Thyroid gland (tissue), 4 donors: ENCODE results near the gene APLP2. TPM values are rescaled to one million over a fixed set of nuclear protein-coding genes. Genes with fewer than 3 reads are reported as not detected.

Experiments
- DNase-seq, 2 donors: peaks; one replicate each; pipeline ENCODE4 v3.0.0-alpha.2; 2019
- H3K27ac ChIP-seq, 3 donors: fragments of 200-600 bp; sonication (generic); 1 replicate in 2 of 3; 2 replicates in 1 of 3; pipeline ENCODE4 v1.5.1; 2016 to 2019; ENCODE audit warnings: mild to moderate bottlenecking in 1 of 3, moderate library complexity in 1 of 3
- H3K27me3 ChIP-seq: fragments of 200-600 bp; sonication (generic); one replicate; pipeline ENCODE4 v1.5.1; 2019
- H3K36me3 ChIP-seq, 2 donors: fragments of 200-600 bp; sonication (generic); one replicate each; pipeline ENCODE4 v1.5.1; 2016 to 2019
- H3K4me1 ChIP-seq, 2 donors: fragments of 200-600 bp; sonication (generic); one replicate each; pipeline ENCODE4 v1.5.1; 2017 to 2019
- H3K4me3 ChIP-seq, 3 donors: fragments of 200-600 bp; sonication (generic); replicated peaks in 1 of 3; 1 replicate in 2 of 3; 2 replicates in 1 of 3; pipeline ENCODE4 v1.5.1; 2016; ENCODE audit warnings: mild to moderate bottlenecking in 1 of 3
- H3K9me3 ChIP-seq: fragments of 200-600 bp; sonication (generic); one replicate; pipeline ENCODE4 v1.5.1; 2017
- CTCF ChIP-seq, 6 experiments: fragments of 200-600 bp in 3 of 6; fragments of 450-650 bp in 3 of 6; sonication (generic) in 3 of 6; IDR thresholded peaks; one replicate each; pipeline ENCODE4 v1.5.1; 2016 to 2019; ENCODE audit warnings: antibody characterized with exemption in 6 of 6, mild to moderate bottlenecking in 2 of 6, inconsistent platforms in 1 of 6, moderate library complexity in 1 of 6
- POLR2A ChIP-seq, 2 donors: fragments of 450-650 bp; IDR thresholded peaks; one replicate each; pipeline ENCODE4 v1.6.1; 2017; ENCODE audit warnings: antibody characterized with exemption in 2 of 2, mild to moderate bottlenecking in 2 of 2, moderate library complexity in 1 of 2
- WGBS, 2 donors: methylation state at CpG; one replicate each; pipeline ENCODE4 v1.1.5; 2017; 5-methylcytosine and 5-hydroxymethylcytosine counted together
- intact Hi-C: fragments of 100-400 bp; cut with DNase I; formaldehyde crosslinking; loops from one replicate; pipeline ENCODE4 v1.15.1; 2023
- total RNA-seq, 4 donors: library from RNA; depleted of rRNA; stranded (reverse); fragments of >200 nt; gene quantifications; one replicate each; pipeline ENCODE4 v1.2.3, GENCODE V29; 2016

Gene APLP2
- total RNA-seq, 4 donors from 2014 or later: 782 to 1,078 (median 902) TPM

DNA sequence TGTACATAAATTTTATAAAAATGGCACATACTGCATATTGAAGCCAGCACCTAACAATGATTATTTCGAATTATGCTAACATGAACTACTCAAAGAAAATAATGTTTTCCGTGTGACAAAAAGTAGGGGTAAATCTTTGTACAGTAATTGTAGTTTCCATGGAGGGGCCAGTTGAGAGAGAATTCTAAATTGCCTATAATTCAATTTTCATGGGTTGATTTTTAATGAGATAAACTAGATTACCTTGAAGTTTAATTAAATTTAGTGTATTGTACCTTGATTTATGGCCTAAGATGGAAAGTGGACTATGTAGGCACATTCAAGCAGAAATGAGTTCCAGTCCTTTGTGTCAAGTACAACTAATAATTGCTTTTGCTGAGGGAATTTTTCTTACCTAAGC lies 5.0 kb downstream of the APLP2 start:
- Histone ChIP-seq H3K36me3 (no peaks in the 10 kb centered on the region), H3K4me1 (peaks cover 33 to 46% of the 10 kb centered on the region in 2 donors), H3K9me3 (no peaks in the 10 kb centered on the region), H3K27me3 (no peaks in the 10 kb centered on the region), H3K4me3 (no peak overlapping the region), H3K27ac (no peak overlapping the region)
- WGBS, 2 donors: 97 to 99% methylated on average over 2 of the region's 2 CpGs
- no peak for TF ChIP-seq POLR2A (IDR thresholded peaks at IDR 0.05)
- TF ChIP-seq CTCF (IDR thresholded peaks at IDR 0.05): no peak
- no peak for DNase-seq
- intact Hi-C loops: loop anchor here (10.0 kb wide), 1 partner anchor 50 kb away; no protein-coding TSS in a partner anchor

DNA sequence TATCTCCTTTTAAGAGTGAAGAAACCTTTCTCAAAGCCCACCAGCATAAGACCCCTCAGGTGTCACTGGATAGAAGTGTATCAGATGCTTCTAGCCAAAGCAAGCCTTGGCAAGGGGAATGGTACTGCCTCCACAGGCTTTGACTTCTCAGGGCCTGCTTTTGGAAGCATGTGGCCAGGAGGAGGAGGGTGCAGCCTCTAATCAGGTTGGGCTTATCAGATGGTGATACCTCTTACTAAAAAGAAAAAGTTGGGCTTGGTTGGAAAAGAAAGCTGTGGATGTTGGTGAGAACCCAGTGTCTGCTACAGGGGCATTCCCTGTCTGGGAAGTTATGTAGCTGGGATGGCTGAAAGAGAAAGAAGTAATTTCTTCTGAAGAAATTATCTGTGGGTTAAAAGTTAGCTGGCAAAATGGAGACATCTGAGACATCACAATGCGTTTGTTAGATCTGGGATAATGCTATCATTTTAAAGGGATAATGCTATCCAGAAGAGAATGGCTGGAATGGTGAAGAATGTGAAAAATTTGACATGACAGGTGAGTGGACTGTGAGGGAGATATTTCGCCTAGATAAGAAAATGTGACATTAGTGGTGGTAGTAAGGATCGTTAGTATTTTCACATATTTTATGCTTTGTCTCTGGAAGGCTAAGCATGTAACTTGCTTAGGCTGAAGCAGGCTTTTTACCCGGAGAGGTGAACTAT lies 7.2 kb downstream of the APLP2 start:
- Histone ChIP-seq H3K27ac (peak overlapping the region; percentile 15 to 63 (median 32)), H3K9me3 (no peaks in the 10 kb centered on the region), H3K4me3 (no peak overlapping the region), H3K27me3 (no peaks in the 10 kb centered on the region), H3K4me1 (peaks cover 30 to 37% of the 10 kb centered on the region in 2 donors), H3K36me3 (no peaks in the 10 kb centered on the region)
- intact Hi-C loops: loop anchor here (10.0 kb wide), 1 partner anchor 48 kb away; no protein-coding TSS in a partner anchor
- DNase-seq: peak in 1 of 2 donors; percentile 26
- WGBS, 2 donors: 55 to 63% methylated on average over 4 of the region's 4 CpGs
- TF ChIP-seq POLR2A (IDR thresholded peaks at IDR 0.05) (no peak), CTCF (IDR thresholded peaks at IDR 0.05) (no peak)

- Histone ChIP-seq H3K36me3 (no peaks in the 10 kb centered on the region), H3K9me3 (no peaks in the 10 kb centered on the region), H3K4me1 (peaks cover 27 to 32% of the 10 kb centered on the region in 2 donors), H3K4me3 (no peak overlapping the region), H3K27me3 (no peaks in the 10 kb centered on the region), H3K27ac (peak overlapping the region; percentile 11 to 63 (median 13))
- TF ChIP-seq POLR2A (IDR thresholded peaks at IDR 0.05): no peak
- peak in 1 of 6 experiments; percentile 3 for TF ChIP-seq CTCF (IDR thresholded peaks at IDR 0.05)
- no peak for DNase-seq
- intact Hi-C loops: loop anchor here (10.0 kb wide), 1 partner anchor 47 kb away; no protein-coding TSS in a partner anchor
Measured at GRCh38 chr11:130077671-130078070, 8.0 kb downstream of the APLP2 start.

DNA sequence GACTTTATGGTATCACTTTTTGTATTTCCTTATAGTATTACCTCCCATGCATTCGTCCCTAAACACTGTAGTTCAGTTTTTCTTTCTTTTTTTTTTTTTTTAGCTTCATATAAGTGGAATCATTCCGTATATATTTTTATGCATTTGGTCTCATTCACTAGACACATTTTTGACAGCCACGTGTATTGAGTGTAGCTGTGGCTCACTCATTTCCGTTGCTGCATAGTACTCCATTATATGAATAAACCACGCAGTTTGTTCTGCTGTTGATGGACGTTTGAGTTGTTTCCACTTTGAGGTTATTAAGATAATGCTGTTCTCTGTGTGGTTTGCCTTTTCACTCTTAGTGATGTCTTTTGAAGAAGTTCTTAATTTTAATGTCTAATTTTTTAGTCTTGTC lies 8.4 kb downstream of the APLP2 start:
- H3K9me3 ChIP-seq: no peaks in the 10 kb centered on the region
- TF ChIP-seq CTCF (IDR thresholded peaks at IDR 0.05): no peak
- no peak for TF ChIP-seq POLR2A (IDR thresholded peaks at IDR 0.05)
- H3K27me3 ChIP-seq: no peaks in the 10 kb centered on the region
- peak overlapping the region; percentile 11 to 63 (median 13) for H3K27ac ChIP-seq
- intact Hi-C loops: loop anchor here (10.0 kb wide), 1 partner anchor 47 kb away; no protein-coding TSS in a partner anchor
- H3K4me1 ChIP-seq: peaks cover 27 to 29% of the 10 kb centered on the region in 2 donors
- 82 to 84% methylated on average over 6 of the region's 6 CpGs for WGBS, 2 donors
- H3K36me3 ChIP-seq: no peaks in the 10 kb centered on the region
- DNase-seq: no peak
- H3K4me3 ChIP-seq: no peak overlapping the region

- no peaks in the 10 kb centered on the region for H3K36me3 ChIP-seq
- TF ChIP-seq CTCF (IDR thresholded peaks at IDR 0.05): no peak
- TF ChIP-seq POLR2A (IDR thresholded peaks at IDR 0.05): no peak
- no peaks in the 10 kb centered on the region for H3K9me3 ChIP-seq
- no peak overlapping the region for H3K27ac ChIP-seq
- no peak for DNase-seq
- no peak overlapping the region for H3K4me3 ChIP-seq
- WGBS, 2 donors: 91 to 96% methylated on average over 6 of the region's 6 CpGs
- intact Hi-C loops: no loop called here
- H3K4me1 ChIP-seq: peaks cover 29 to 31% of the 10 kb centered on the region in 2 donors
- no peaks in the 10 kb centered on the region for H3K27me3 ChIP-seq
Measured at GRCh38 chr11:130085671-130086290, 16.1 kb downstream of the APLP2 start.
